Stimulated activated CD4-positive, alpha-beta T cell treated with anti-CD3 and anti-CD28 coated beads, Interleukin-4, amount 100 ng/mL, for 24 hours (primary cell): ENCODE measurements around the gene TTC4.

Experiments
- DNase-seq: peaks from one replicate; pipeline ENCODE4 v3.0.0-alpha.2; 2020

Gene TTC4

DNA sequence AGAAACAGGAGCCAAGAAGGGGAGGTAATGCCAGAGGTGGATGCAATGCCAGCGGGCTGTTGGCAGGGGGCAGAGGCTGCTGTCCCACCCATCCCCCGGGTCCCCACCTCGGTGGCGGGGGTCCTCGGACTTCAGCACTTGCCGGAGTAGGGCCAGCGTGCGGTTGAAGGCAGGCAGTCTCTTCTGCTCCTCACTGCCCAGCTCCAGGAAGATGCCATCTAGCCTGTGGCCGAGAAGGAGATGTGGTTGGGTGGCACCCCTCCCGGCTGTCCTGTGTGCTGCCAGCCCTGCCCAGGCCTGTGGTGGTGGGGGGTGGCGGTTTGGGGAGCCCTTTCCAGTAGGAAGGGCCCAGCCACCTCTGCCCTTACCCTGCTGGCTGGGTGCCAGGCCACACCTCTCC, 71.9 kb downstream of the TTC4 start:
- DNase-seq, result no peak

DNA sequence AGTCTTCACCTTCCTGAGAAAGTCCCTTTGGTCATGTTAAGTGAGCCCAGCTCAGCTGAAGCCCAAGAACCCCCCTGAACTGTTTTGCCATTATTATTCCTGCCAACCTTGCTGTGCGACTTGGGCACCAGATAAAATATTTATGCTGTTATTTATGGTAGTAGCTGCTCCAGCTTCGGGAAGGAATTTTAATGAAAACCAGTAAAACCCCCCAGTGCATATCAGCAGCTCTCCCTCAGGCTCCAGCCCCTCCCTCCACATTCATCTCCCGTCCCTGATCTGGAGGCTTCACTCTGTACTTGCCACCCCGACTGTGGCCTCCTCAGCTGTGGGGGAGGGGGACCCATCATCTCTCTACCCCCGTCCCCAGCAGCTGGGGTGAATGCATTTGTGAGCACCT, 72.8 kb downstream of the TTC4 start:
- DNase-seq, result no peak

DNA sequence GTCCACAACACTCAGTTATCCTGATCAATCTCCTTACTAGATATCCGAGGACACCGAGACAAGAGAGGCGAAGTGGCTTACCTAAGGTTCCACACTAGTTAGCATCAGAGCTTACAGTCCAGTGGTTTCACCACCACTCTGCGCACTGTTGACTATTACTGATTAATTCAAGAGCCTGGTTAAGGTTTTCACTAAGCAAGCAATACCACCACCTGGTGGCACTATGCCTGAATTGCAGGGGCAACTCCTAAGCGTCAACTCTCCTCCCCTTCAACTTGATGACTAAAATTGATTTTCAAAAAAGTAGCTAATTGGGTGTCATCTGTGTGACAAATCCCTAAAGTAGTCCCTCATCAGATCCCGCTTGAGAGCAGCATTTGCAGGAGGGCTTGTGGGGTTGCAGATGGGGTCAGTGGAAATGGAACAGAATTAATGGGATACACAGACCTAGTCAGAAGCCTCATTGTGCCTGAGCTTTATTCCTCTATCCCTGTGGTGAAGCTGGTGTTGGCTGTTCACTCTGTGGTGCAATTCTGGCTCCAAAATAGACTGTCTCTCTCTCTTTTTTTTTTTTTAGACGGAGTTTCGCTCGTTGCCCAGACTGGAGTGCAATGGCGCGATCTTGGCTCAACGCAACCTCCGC, 76.3 kb downstream of the TTC4 start:
- DNase-seq, result peak; percentile 57
